Astrocyte of the spinal cord (primary cell): Measurements from ENCODE around the gene NHERF1.

Experiments
- DNase-seq: peaks from one replicate; pipeline ENCODE4 v3.0.0; 2011; ENCODE audit warnings: low read depth, low spot score
- H3K4me3 ChIP-seq: 2 replicates; pipeline ENCODE4 v1.5.1; 2011; ENCODE audit warnings: low read depth, mild to moderate bottlenecking, low read length, moderate library complexity
- in situ Hi-C: cut with HindIII; loops from 2 replicates; pipeline ENCODE4 v1.10.0; 2017; ENCODE audit warnings: low sequenced_read_pairs
- TF ChIP-seq, protein P1 (sequence below): IDR thresholded peaks from 2 replicates; pipeline ENCODE4 v1.5.1; 2012; ENCODE audit warnings: low read depth, mild to moderate bottlenecking, low read length, inconsistent platforms

Gene NHERF1

GRCh38 chr17:74815550-74816370 is 67.3 kb downstream of the NHERF1 start:
- TF ChIP-seq, protein P1, sequence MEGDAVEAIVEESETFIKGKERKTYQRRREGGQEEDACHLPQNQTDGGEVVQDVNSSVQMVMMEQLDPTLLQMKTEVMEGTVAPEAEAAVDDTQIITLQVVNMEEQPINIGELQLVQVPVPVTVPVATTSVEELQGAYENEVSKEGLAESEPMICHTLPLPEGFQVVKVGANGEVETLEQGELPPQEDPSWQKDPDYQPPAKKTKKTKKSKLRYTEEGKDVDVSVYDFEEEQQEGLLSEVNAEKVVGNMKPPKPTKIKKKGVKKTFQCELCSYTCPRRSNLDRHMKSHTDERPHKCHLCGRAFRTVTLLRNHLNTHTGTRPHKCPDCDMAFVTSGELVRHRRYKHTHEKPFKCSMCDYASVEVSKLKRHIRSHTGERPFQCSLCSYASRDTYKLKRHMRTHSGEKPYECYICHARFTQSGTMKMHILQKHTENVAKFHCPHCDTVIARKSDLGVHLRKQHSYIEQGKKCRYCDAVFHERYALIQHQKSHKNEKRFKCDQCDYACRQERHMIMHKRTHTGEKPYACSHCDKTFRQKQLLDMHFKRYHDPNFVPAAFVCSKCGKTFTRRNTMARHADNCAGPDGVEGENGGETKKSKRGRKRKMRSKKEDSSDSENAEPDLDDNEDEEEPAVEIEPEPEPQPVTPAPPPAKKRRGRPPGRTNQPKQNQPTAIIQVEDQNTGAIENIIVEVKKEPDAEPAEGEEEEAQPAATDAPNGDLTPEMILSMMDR, result peak; percentile 42
- DNase-seq, result no peak
- H3K4me3 ChIP-seq, result no peak overlapping the region
- in situ Hi-C loops, result no loop called here

DNA sequence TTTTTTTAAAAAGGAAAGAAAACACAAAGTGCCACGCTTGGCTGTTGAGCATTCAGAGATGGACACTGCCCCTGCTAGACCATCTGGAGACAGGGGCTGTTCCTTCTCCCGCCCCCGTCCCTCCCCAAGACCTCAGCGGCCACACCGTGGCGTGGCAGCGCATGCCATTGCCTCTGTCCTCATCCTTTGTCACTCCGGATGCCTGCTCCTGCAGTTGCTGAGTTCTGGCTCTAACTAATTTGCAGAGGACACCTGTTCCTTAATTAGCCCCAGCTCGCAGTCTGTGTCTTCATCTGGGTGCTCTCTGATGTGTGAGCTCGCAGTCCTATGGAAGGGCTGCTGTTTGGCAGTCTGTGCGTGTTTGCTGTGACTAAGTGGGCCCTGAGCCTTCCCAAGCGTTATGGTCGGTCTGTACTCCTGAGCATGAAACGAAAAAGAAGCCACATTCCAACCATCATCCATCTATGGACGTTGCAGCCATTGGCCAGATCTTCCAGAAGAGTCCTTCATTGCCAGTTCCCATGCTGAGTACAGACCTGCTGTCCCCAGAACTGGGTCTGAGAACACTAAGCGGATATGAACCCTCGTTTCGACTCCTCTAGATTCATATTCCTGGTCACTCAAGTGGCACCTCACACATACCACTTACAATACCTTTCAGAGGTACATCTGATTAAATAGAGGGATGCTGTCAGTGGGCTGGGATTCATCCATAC is 68.6 kb downstream of the NHERF1 start:
- TF ChIP-seq, protein P1, result no peak
- DNase-seq, result no peak
- in situ Hi-C loops, result no loop called here
- H3K4me3 ChIP-seq, result no peak overlapping the region

DNA sequence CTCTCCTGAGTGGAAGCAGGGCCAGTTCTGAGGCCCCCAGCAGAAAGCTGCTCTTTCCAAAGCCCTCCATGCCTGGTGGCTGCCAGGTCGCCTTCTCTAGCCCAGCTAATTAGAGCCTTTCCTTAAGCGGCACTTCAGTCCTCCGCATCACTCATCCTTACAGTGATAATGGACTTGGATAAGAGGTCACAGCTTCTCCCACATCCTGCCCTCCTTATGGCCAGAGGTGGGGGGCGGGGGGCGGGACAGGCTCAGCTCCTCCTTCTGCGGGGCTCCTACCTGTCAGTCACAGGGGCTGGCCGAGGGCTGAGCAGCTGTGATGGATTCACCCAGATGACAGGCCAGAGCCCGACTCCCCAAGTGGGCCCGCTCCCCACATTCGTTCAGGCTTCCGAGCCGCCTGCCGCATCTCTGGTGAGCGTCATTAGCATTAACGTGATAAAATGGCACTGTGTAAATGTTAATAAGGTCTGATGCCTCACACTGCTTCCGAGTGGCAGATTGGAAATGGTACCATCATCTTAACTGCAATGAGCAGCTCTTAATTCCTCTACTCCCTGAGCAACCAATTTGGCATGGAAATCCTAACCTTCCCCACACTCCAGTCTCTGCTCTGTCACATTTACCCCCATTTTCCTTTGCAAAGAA is 70.0 kb downstream of the NHERF1 start:
- H3K4me3 ChIP-seq, result no peak overlapping the region
- TF ChIP-seq, protein P1, result no peak
- in situ Hi-C loops, result no loop called here
- no peak for DNase-seq
